HFFc6 (cell line): ENCODE results near the gene PKN1. TPM values are rescaled to one million over a fixed set of nuclear protein-coding genes. Genes with fewer than 3 reads are reported as not detected.
"Not testable (repeated sequence)": the region's sequence is repeated elsewhere in the genome, so short reads cannot be mapped to it uniquely, and the experiment has no call there.

ENCODE experiments used
- DNase-seq: peaks from one replicate; pipeline ENCODE4 v3.0.0-alpha.2; 2018
- H3K27ac Mint-ChIP-seq: 2 replicates; pipeline ENCODE4 v1.8.0; 2020; ENCODE audit warnings: mild to moderate bottlenecking, mixed read lengths
- H3K27me3 Mint-ChIP-seq: 2 replicates; pipeline ENCODE4 v1.8.0; 2021; ENCODE audit warnings: mild to moderate bottlenecking, moderate library complexity, mixed read lengths; ENCODE audit not compliant: insufficient read depth
- H3K36me3 Mint-ChIP-seq: 2 replicates; pipeline ENCODE4 v1.8.0; 2021; ENCODE audit warnings: low read depth, mixed read lengths
- H3K4me1 Mint-ChIP-seq: 2 replicates; pipeline ENCODE4 v1.8.0; 2020; ENCODE audit warnings: low read depth, mixed read lengths
- H3K4me3 Mint-ChIP-seq: 2 replicates; pipeline ENCODE4 v1.8.0; 2020; ENCODE audit warnings: mild to moderate bottlenecking, moderate library complexity, mixed read lengths
- H3K9me3 Mint-ChIP-seq: 2 replicates; pipeline ENCODE4 v1.8.0; 2020; ENCODE audit warnings: mild to moderate bottlenecking, mixed read lengths
- CTCF ChIP-seq: fragments of 200-600 bp; sonication (generic); IDR thresholded peaks from 2 replicates; pipeline ENCODE4 v1.5.0; 2021; ENCODE audit warnings: antibody characterized with exemption, mild to moderate bottlenecking
- total RNA-seq, 6 experiments: library from RNA; stranded (reverse); fragmentation: NEBNext Ultra II Directional; extraction: Animal tissue kit (Norgen Biotek cat#: 25700); gene quantifications; 2 replicates in 1 of 6; 3 replicates in 5 of 6; pipeline ENCODE4 v1.2.3, GENCODE V29; 2021

PKN1 gene
- total RNA-seq, 6 experiments from 2014 or later: 132 to 173 (median 149) TPM

DNA sequence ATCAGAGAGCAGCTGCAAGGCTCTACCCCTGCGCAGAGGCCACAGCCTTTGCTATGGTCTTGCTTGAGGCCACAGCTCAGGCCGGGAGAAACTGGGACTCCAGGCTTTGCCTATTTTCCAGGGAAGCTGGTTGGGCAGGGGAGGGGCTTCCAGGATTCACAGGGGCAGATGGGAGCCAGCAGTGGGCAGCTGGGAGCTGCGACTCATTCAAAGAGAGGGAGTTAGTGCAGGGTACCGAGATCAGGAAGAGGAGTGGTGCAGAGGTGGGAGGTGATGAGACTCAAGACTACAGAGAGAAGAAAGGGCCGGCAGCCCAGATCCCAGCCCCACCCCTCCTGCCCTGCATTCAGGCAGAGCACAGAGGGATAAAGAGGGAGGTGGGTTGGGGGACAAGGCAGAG is 39.8 kb upstream of the PKN1 start:
- no peaks in the 10 kb centered on the region for H3K4me1 Mint-ChIP-seq
- no peak overlapping the region for H3K4me3 Mint-ChIP-seq
- no peak overlapping the region for H3K27ac Mint-ChIP-seq
- no peak for DNase-seq
- peaks cover 3% of the 10 kb centered on the region; the same call in 1 of the 2 replicates for H3K27me3 Mint-ChIP-seq
- peaks cover 26% of the 10 kb centered on the region for H3K36me3 Mint-ChIP-seq
- TF ChIP-seq CTCF: no peak
- H3K9me3 Mint-ChIP-seq: no peaks in the 10 kb centered on the region

DNA sequence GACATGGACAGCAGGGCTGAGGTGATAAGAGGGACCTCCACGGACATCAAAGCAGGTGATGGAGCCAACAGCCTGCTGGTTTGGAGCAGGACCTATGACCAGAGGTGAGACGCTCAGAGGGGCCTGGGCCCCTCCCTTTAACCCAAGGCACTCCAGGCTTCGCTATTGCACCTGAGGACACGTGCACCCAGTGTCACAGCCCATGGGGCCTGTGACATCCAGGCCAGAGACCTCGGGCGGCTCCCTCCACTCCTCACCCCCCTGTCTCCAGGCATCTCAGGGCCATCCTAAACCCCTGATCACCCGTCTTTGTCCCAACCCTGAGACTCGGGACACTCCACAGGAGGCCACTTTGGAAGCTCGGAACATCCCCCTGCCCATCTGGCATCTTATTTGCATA is 38.9 kb upstream of the PKN1 start:
- Mint-ChIP-seq H3K4me3 (no peak overlapping the region), H3K36me3 (peaks cover 21% of the 10 kb centered on the region), H3K27ac (no peak overlapping the region), H3K4me1 (no peaks in the 10 kb centered on the region), H3K27me3 (no peaks in the 10 kb centered on the region; the same call in 1 of the 2 replicates), H3K9me3 (no peaks in the 10 kb centered on the region)
- DNase-seq: no peak
- TF ChIP-seq CTCF: no peak

DNA sequence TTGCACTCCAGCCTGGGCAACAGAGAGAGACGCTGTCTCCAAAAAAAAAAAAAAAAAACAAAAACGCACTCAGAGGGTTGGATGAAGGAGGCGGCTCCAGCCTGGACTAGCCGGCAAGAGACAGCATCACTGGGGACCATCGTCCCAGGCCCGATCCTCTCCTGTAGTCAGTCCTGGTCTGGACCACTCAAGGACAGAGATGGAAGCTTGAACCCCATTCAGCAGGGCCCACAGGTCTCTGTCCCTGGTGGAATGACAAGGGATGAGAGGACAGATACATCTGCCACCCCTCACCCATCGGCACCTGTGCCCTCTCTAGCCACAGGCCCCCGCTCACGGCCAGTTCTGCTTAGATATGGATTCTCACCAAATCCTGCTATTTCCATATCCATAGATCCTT is 37.8 kb upstream of the PKN1 start:
- no peak for TF ChIP-seq CTCF
- peaks cover 21% of the 10 kb centered on the region for H3K36me3 Mint-ChIP-seq
- H3K27me3 Mint-ChIP-seq: no peaks in the 10 kb centered on the region; the same call in 1 of the 2 replicates
- no peak for DNase-seq
- no peaks in the 10 kb centered on the region for H3K4me1 Mint-ChIP-seq
- no peak overlapping the region for H3K27ac Mint-ChIP-seq
- H3K4me3 Mint-ChIP-seq: no peak overlapping the region
- H3K9me3 Mint-ChIP-seq: no peaks in the 10 kb centered on the region

GRCh38 chr19:14395710-14396336 is 37.3 kb upstream of the PKN1 start:
- no peak for DNase-seq
- no peaks in the 10 kb centered on the region for H3K4me1 Mint-ChIP-seq

GRCh38 chr19:14396730-14397129 is 36.4 kb upstream of the PKN1 start:
- not testable (repeated sequence) for H3K4me1 Mint-ChIP-seq, H3K4me3 Mint-ChIP-seq, H3K27me3 Mint-ChIP-seq, H3K27ac Mint-ChIP-seq, H3K9me3 Mint-ChIP-seq, DNase-seq
- peaks cover 17% of the 10 kb centered on the region for H3K36me3 Mint-ChIP-seq

More at GRCh38 chr19:14395710-14396336, 37.3 kb upstream of the PKN1 start:
- peaks cover 17% of the 10 kb centered on the region for H3K36me3 Mint-ChIP-seq
- no peaks in the 10 kb centered on the region; the same call in 1 of the 2 replicates for H3K27me3 Mint-ChIP-seq
- no peaks in the 10 kb centered on the region for H3K9me3 Mint-ChIP-seq
- H3K27ac Mint-ChIP-seq: no peak overlapping the region
- no peak for TF ChIP-seq CTCF
- H3K4me3 Mint-ChIP-seq: no peak overlapping the region

- not testable (repeated sequence) for H3K27me3 Mint-ChIP-seq, H3K9me3 Mint-ChIP-seq, H3K27ac Mint-ChIP-seq, DNase-seq, H3K4me3 Mint-ChIP-seq
- Mint-ChIP-seq H3K36me3 (peaks cover 17% of the 10 kb centered on the region), H3K4me1 (peaks cover 11% of the 10 kb centered on the region)
These were observed 35.9 kb upstream of the PKN1 start for GRCh38 chr19:14397168-14397567.
